Activated CD4-positive, alpha-beta T cell treated with anti-CD3 and anti-CD28 coated beads for 1 hour (primary cell): ENCODE measurements around the gene TRAPPC4.
A peak's percentile ranks its signal among the peaks of the same experiment; 100 is the strongest.
"Not testable (repeated sequence)": the region's sequence is repeated elsewhere in the genome, so short reads cannot be mapped to it uniquely, and the experiment has no call there.

Experiments used
- DNase-seq: peaks from one replicate; pipeline ENCODE4 v3.0.0-alpha.2; 2020

TRAPPC4 gene, protein sequence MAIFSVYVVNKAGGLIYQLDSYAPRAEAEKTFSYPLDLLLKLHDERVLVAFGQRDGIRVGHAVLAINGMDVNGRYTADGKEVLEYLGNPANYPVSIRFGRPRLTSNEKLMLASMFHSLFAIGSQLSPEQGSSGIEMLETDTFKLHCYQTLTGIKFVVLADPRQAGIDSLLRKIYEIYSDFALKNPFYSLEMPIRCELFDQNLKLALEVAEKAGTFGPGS

DNA sequence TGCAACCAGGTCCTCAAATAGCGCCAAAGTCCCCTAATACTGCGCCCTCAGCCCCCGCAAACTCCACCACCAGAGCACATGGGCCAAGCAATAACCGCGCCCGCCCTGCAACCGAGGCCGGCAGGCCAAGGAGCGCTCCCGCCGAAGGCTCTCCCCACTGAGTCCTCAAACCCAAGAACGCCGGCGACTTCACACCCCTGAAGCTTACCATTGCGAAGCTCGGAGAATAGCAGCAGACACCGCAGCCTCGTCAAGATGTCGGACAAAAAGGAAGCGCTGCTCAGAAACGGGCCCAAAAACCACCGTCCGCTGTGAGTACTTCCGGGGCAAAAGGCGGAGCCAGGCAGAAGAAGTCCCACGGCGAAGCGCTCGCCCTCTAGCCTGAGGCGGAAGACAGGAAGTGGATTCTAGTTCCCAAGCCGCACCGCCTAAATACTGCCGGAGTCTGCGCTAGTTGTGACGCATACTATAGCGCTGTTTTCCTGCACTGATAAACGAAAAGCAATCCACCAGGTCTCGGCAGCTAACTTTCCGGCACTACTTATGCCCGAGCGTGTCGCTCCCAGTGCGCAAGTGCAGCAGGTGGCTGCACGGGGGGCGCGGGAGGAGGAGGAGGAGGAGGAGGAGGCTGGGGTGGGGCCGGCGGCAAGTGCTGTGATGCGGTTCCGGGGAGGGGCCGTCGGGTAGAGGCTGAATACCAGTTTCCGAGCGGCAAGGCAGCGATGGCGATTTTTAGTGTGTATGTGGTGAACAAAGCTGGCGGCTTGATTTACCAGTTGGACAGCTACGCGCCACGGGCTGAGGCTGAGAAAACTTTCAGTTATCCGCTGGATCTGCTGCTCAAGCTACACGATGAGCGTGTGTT, at the start of gene TRAPPC4, which contains the start of gene RPS25:
TSS of gene TRAPPC4 (plus strand) at position 693 of the 865 bp plus-strand sequence. CDS start at position 723, 30 bp downstream.
TSS of gene RPS25 (minus strand) at position 270 of the 865 bp plus-strand sequence. CDS start at position 211, 59 bp downstream.
- DNase-seq: peak; percentile 92

- DNase-seq: not testable (repeated sequence)
Observed at GRCh38 chr11:118969508-118969907, 49.1 kb upstream of the TRAPPC4 start.

GRCh38 chr11:118971646-118972045, 46.9 kb upstream of the TRAPPC4 start, which contains the start of gene FOXR1:
TSS of gene FOXR1 (plus strand) at chr11:118971761. CDS start at chr11:118971932, 171 bp downstream.
- DNase-seq: no peak

DNA sequence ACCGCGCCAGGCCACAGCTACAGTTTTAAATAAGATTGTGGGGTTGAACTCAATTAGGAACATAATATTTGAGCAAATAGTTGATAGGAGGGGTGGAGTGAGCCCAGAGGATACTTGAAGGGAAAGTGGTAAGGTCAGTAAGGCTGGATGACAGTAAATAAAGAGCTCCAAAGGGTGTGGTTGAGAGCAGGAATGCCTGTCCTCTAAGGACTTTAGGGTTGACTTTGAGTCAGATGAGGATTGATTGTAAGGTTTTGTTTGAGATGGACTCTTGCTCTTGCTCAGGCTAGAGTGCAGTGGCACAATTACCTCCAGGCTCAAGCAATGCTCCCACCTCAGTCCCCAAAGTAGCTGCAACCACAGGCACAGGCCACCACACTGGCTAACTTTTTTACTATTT, 44.6 kb upstream of the TRAPPC4 start:
- no peak for DNase-seq

DNA sequence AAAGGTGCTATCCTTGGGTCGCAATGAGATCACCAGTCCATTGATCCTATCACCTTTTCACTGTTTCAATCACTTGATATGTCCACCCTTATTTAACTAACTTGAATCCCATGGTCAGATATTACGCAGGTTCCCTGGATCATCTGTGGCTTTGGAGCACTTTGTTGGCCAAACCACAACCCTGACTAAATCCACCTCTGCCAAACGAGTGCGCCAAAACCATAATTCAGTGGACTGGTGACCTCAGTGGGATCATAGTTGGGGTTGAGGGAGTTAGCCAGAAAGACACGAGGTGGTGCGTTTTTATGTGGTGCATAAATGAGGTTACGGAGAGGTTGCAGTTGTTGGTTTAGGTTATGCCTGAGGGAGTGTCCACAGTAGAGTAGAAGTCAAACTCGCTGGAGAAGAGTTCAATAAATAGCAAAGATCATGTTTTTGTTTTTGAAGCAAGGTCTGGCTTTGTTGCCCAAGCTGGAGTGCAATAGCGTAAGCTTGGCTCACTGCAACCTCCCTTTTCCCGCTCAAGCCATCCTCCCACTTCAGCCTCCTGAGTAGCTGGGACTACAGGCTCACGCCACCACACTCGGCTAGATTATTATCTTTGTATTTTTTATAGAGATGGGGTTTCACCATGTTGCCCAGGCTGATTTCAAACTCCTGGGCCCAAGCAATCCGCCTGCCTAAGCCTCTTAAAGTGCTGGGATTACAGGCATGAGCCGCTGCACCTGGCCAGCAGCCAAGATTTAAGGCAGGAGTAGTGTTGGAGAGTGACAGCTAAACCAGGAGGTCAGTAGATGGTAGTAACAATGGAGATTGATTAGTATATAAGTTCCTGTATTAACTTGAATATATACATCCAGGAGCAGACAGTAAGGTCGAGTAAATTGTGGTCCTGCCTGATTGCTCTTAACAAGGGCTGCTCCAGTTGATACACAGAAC, 42.5 kb upstream of the TRAPPC4 start:
- DNase-seq: no peak

DNA sequence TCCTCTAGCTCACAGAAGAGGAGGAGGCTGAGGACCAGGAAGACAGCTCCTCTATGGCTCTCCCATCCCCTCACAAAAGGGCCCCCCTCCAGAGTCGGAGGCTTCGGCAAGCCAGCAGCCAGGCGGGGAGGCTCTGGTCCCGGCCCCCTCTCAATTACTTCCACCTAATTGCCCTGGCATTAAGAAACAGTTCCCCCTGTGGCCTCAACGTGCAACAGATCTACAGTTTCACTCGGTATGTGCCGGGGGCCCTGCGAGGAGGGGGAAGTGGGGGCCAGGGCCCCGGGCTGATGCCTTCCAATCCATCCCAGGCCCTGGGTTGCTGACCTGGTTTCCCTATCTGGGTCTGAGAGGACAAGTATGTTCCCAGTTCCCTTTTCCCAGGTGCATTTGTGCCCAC, 39.1 kb upstream of the TRAPPC4 start:
- no peak for DNase-seq

DNA sequence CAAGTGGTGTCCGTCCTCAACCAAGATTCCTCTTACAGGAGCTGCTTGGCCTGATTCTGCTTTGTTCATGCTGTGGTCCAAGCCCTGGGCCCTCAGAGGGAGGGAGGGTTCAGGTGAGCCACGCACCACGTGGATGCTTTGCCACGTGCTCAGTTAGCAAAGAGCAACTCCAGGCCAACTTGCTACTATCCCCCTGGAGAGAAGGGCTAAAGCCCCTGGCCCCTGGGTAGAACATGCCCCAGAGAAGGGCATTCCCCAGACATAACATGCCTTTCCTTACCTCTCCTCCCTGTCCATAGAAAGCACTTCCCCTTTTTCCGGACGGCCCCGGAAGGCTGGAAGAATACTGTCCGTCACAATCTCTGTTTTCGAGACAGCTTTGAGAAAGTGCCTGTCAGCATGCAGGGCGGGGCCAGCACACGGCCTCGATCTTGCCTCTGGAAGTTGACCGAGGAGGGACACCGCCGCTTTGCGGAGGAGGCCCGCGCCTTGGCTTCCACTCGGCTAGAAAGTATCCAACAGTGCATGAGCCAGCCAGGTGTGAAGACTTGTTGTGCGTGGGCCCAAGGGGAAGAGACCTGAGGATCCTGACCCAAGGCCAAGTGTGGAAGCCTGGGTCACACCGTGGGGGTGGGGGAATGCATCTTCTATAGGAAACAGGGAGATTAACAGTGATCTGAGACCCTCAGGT, 38.2 kb upstream of the TRAPPC4 start:
- no peak for DNase-seq

- DNase-seq: not testable (repeated sequence)
Observed at GRCh38 chr11:118984337-118984736, 34.2 kb upstream of the TRAPPC4 start.

- no peak for DNase-seq
Observed at GRCh38 chr11:118984825-118985224, 33.7 kb upstream of the TRAPPC4 start.

GRCh38 chr11:118988280-118988679, 30.3 kb upstream of the TRAPPC4 start:
- no peak for DNase-seq

- DNase-seq: not testable (repeated sequence)
Observed at GRCh38 chr11:118991486-118992038, 27.0 kb upstream of the TRAPPC4 start.

DNA sequence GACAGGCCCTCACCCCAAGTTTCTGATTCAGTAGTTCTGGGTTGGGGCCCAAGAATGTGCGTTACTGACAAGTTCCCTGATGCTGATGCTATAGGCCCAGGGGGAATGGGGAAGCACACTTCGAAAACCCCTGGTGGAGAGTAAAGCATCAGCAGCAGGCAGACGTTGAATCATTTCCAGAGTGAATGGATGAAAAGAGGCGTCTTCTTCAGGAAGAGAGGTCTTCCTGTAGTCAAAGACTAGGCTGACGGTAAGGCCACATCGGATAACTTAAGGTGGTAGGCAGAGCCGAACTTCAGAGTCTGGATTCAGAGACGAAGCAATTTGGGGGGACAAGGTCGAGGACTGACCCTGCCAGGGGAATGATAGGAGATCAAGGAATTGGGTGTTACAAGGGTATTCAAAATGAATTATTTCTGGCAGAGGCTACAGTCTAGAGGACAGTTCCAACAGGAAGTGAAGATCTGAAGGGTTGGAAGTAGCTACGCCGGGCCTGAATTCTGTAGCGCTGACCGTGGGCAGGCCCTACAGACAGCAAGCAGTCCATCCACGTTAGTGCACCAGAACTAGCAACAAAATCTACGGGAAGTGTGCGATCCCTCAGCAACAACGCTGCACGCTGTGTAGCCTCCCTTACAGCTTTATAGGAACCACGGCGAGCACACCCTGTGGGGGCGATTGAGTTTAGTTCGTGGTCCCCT, 21.5 kb upstream of the TRAPPC4 start:
- no peak for DNase-seq

DNA sequence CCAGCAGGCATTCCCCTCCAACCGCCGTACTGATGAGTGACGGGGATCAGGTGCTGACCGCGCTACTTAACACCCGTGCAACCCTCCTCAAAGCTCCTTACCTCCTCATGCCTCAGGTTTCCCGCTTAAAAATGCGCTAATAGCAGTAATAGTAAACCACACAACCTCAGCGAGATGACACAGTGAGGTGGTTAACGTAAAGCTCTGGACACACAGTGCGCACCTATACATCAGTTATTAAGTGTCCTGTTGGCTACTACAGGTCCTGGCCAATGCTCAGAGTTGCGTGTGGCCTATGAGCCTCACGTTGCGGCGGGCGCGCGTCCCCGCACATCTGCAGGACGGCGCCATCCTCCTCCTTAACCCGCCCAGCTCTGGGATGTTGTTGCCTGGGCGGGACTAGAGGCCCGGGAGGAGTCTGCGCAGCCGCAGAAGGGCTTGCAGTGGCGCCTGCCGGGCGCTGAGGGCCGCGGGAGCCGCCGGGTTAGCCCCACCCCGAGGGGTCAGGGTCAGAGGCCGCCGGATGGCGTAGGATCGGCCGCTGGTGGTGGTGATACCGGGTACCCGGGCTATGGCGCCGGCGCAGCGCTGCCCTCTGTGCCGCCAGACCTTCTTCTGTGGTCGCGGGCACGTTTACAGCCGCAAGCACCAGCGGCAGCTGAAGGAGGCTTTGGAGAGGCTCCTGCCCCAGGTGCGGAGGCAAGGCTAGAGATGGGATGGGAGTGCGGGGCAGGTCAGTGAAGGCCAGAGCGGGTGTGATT, 20.8 kb upstream of the TRAPPC4 start, which contains the start of gene CENATAC:
TSS of gene CENATAC (plus strand) at position 512 of the 761 bp plus-strand sequence. CDS start at position 572, 60 bp downstream.
- DNase-seq: peak; percentile 92

GRCh38 chr11:118998388-118998717, 20.2 kb upstream of the TRAPPC4 start:
- no peak for DNase-seq

GRCh38 chr11:118998822-118999221, 19.7 kb upstream of the TRAPPC4 start:
- no peak for DNase-seq

DNA sequence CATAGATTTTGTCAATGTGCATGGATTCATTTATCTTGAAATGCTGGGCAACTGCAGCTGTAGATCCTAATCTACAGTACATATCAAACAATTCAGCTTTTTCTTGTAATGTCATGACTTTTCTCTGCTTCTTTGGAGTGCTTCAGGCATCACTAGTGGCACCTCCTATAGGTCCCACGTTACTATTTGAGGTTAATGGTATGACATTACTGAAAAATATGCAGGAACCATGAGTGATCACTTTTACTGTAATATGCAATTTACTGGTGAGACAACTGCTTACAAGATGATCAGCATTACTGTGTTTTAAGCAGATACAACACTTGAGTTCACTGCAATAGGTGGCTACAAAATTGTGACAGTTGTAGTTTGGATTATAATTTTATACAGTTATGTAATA, 17.7 kb upstream of the TRAPPC4 start:
- DNase-seq: no peak

DNA sequence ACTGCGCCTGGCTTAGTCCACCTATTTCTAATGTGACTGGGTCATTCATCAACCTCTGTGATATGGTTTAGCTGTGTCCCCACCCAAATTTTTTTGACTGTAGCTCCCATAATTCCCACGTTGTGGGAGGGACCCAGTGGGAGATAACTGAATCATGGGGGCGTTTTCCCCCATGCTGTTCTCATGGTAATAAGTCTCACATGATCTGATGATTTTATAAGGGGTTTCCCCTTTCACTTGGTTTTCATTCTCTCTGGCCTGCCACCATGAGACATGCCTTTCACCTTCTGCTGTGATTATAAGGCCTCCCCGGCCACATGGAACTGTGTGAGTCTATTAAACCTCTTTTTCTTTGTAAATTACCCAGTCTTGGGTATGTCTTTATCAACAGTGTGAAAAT, 11.9 kb upstream of the TRAPPC4 start:
- DNase-seq: no peak

- no peak for DNase-seq
Observed at GRCh38 chr11:119011476-119012053, 7.0 kb upstream of the TRAPPC4 start.

- no peak for DNase-seq
Observed at GRCh38 chr11:119012629-119013170, 5.9 kb upstream of the TRAPPC4 start.
